HG02588 (cell line): Measurements from ENCODE around the gene LRCH1.
A peak's percentile ranks its signal among the peaks of the same experiment; 100 is the strongest.

Source experiments
- ATAC-seq: cut with Tn5 transposase; IDR thresholded peaks from one replicate; pipeline ENCODE4 v1.9.1; 2021; ENCODE audit warnings: mild to moderate bottlenecking, moderate library complexity; ENCODE audit not compliant: unreplicated experiment

LRCH1 gene

GRCh38 chr13:46609052-46609451 is 56.1 kb downstream of the LRCH1 start:
- no peak for ATAC-seq

GRCh38 chr13:46609726-46610125 is 56.8 kb downstream of the LRCH1 start:
- ATAC-seq = no peak

GRCh38 chr13:46612267-46612666 is 59.3 kb downstream of the LRCH1 start:
- ATAC-seq = no peak

GRCh38 chr13:46613409-46614049 is 60.6 kb downstream of the LRCH1 start:
- no peak for ATAC-seq

GRCh38 chr13:46614582-46614981 is 61.6 kb downstream of the LRCH1 start:
- no peak for ATAC-seq

GRCh38 chr13:46615888-46616531 is 63.0 kb downstream of the LRCH1 start:
- no peak for ATAC-seq

- no peak for ATAC-seq
These were observed 64.3 kb downstream of the LRCH1 start for GRCh38 chr13:46617229-46617721.

- no peak for ATAC-seq
These were observed 64.9 kb downstream of the LRCH1 start for GRCh38 chr13:46617885-46618284.

- no peak for ATAC-seq
These were observed 65.8 kb downstream of the LRCH1 start for GRCh38 chr13:46618694-46619254.

GRCh38 chr13:46620029-46620428 is 67.1 kb downstream of the LRCH1 start:
- no peak for ATAC-seq

GRCh38 chr13:46620471-46620870 is 67.5 kb downstream of the LRCH1 start:
- ATAC-seq = no peak

- ATAC-seq = no peak
These were observed 68.2 kb downstream of the LRCH1 start for GRCh38 chr13:46621133-46621532.

GRCh38 chr13:46621792-46622629 is 69.0 kb downstream of the LRCH1 start:
- no peak for ATAC-seq

GRCh38 chr13:46622630-46623256 is 69.8 kb downstream of the LRCH1 start:
- no peak for ATAC-seq

- peak; percentile 49 for ATAC-seq
These were observed 71.4 kb downstream of the LRCH1 start for GRCh38 chr13:46624353-46624752.

- no peak for ATAC-seq
These were observed 71.9 kb downstream of the LRCH1 start for GRCh38 chr13:46624821-46625220.

GRCh38 chr13:46627462-46627861 is 74.5 kb downstream of the LRCH1 start:
- ATAC-seq = no peak

GRCh38 chr13:46628622-46629365 is 75.8 kb downstream of the LRCH1 start:
- no peak for ATAC-seq

- ATAC-seq = no peak
These were observed 76.9 kb downstream of the LRCH1 start for GRCh38 chr13:46629811-46630413.
